Astrocyte (in vitro differentiated cells and primary cell): ENCODE results near the gene TTC22. TPM values are rescaled to one million over a fixed set of nuclear protein-coding genes. Genes with fewer than 3 reads are reported as not detected.

ENCODE experiments used
- DNase-seq: peaks from one replicate; pipeline ENCODE4 v3.0.0-alpha.2; 2010; ENCODE audit warnings: low read depth
- FAIRE-seq: peaks from 2 replicates; lab custom pipeline; 2011; peaks lifted over from hg19 to GRCh38; lab: Jason Lieb, UNC
- H2AFZ ChIP-seq: 2 replicates; pipeline ENCODE4 v1.6.0; 2012; ENCODE audit warnings: low read depth, low read length, inconsistent platforms
- H3K27ac ChIP-seq: 2 replicates; pipeline ENCODE4 v1.5.1; 2011; ENCODE audit warnings: low read depth, low read length, inconsistent platforms
- H3K27me3 ChIP-seq: 2 replicates; pipeline ENCODE4 v1.6.0; 2011; ENCODE audit warnings: low read length, inconsistent platforms; ENCODE audit not compliant: insufficient read depth
- H3K36me3 ChIP-seq: 2 replicates; pipeline ENCODE4 v1.5.1; 2011; ENCODE audit warnings: low read length, inconsistent platforms; ENCODE audit not compliant: insufficient read depth
- H3K4me1 ChIP-seq: 2 replicates; pipeline ENCODE4 v1.5.1; 2011; ENCODE audit warnings: low read length, inconsistent platforms; ENCODE audit not compliant: insufficient read depth
- H3K4me2 ChIP-seq: 2 replicates; pipeline ENCODE4 v1.6.0; 2012; ENCODE audit warnings: low read length, inconsistent platforms
- H3K4me3 ChIP-seq: 2 replicates; pipeline ENCODE4 v1.5.1; 2011; ENCODE audit warnings: low read depth, mild to moderate bottlenecking, low read length, inconsistent platforms; ENCODE audit not compliant: insufficient read depth
- H3K79me2 ChIP-seq: 2 replicates; pipeline ENCODE4 v1.6.0; 2012; ENCODE audit warnings: mild to moderate bottlenecking, low read length, inconsistent platforms; ENCODE audit not compliant: insufficient read depth
- H3K9ac ChIP-seq: 2 replicates; pipeline ENCODE4 v1.6.0; 2012; ENCODE audit warnings: mild to moderate bottlenecking, low read length, inconsistent platforms
- H3K9me3 ChIP-seq: 2 replicates; pipeline ENCODE4 v1.5.1; 2012; ENCODE audit warnings: low read depth, mild to moderate bottlenecking, low read length, inconsistent platforms; ENCODE audit not compliant: insufficient read depth
- H4K20me1 ChIP-seq: 2 replicates; pipeline ENCODE4 v1.6.0; 2012; ENCODE audit warnings: low read length, inconsistent platforms; ENCODE audit not compliant: insufficient read depth
- H3K27ac Mint-ChIP-seq: one replicate; pipeline ENCODE4 v1.8.0; 2021; ENCODE audit warnings: mild to moderate bottlenecking, mixed read lengths; ENCODE audit not compliant: unreplicated experiment
- H3K27me3 Mint-ChIP-seq: one replicate; pipeline ENCODE4 v1.8.0; 2021; ENCODE audit warnings: low read depth, mixed read lengths; ENCODE audit not compliant: unreplicated experiment
- H3K36me3 Mint-ChIP-seq: one replicate; pipeline ENCODE4 v1.8.0; 2021; ENCODE audit warnings: low read depth, mixed read lengths; ENCODE audit not compliant: unreplicated experiment
- H3K4me1 Mint-ChIP-seq: one replicate; pipeline ENCODE4 v1.8.0; 2021; ENCODE audit warnings: low read depth, mixed read lengths; ENCODE audit not compliant: unreplicated experiment
- H3K4me3 Mint-ChIP-seq: one replicate; pipeline ENCODE4 v1.8.0; 2021; ENCODE audit warnings: mild to moderate bottlenecking, moderate library complexity, mixed read lengths; ENCODE audit not compliant: unreplicated experiment
- H3K9me3 Mint-ChIP-seq: one replicate; pipeline ENCODE4 v1.8.0; 2021; ENCODE audit warnings: mild to moderate bottlenecking, mixed read lengths; ENCODE audit not compliant: unreplicated experiment
- CTCF ChIP-seq: IDR thresholded peaks from 2 replicates; pipeline ENCODE4 v1.5.1; 2011; ENCODE audit warnings: low read depth, mild to moderate bottlenecking, inconsistent platforms, low read length, moderate library complexity; ENCODE audit not compliant: insufficient read depth
- EZH2 ChIP-seq: IDR thresholded peaks from 2 replicates; pipeline ENCODE4 v1.6.1; 2012; ENCODE audit warnings: mild to moderate bottlenecking, low read length, inconsistent platforms; ENCODE audit not compliant: insufficient read depth
- total RNA-seq: library from RNA; stranded (reverse); gene quantifications from 2 replicates; pipeline ENCODE4 v1.2.1, GENCODE V29; 2021

Gene TTC22
- total RNA-seq, 1 donor from 2014 or later = not detected

- Histone ChIP-seq H3K4me1 (no peaks in the 10 kb centered on the region), H3K4me2 (no peak overlapping the region), H3K27me3 (peaks cover 6% of the 10 kb centered on the region), H3K9me3 (no peaks in the 10 kb centered on the region), H4K20me1 (no peaks in the 10 kb centered on the region), H3K9ac (no peak overlapping the region), H3K79me2 (no peaks in the 10 kb centered on the region), H3K27ac (no peak overlapping the region), H3K36me3 (no peaks in the 10 kb centered on the region), H2AFZ (no peak overlapping the region), H3K4me3 (no peak overlapping the region)
- Mint-ChIP-seq H3K4me1 (no peaks in the 10 kb centered on the region), H3K27me3 (peaks cover 20% of the 10 kb centered on the region), H3K9me3 (no peaks in the 10 kb centered on the region), H3K4me3 (no peak overlapping the region), H3K27ac (no peak overlapping the region), H3K36me3 (no peaks in the 10 kb centered on the region)
- FAIRE-seq = no peak
- TF ChIP-seq CTCF (no peak), EZH2 (no peak)
- no peak for DNase-seq
Measured at GRCh38 chr1:54816951-54817350, 15.8 kb upstream of the TTC22 start.

- no peak overlapping the region for H3K4me2 ChIP-seq
- no peaks in the 10 kb centered on the region for H3K9me3 ChIP-seq
- H3K27me3 ChIP-seq = peaks cover 6% of the 10 kb centered on the region
- no peaks in the 10 kb centered on the region for H3K9me3 Mint-ChIP-seq
- H3K4me1 ChIP-seq = no peaks in the 10 kb centered on the region
- H3K4me3 ChIP-seq = no peak overlapping the region
- H2AFZ ChIP-seq = no peak overlapping the region
- TF ChIP-seq CTCF = no peak
- no peak for TF ChIP-seq EZH2
- H3K27ac ChIP-seq = no peak overlapping the region
- no peak overlapping the region for H3K9ac ChIP-seq
- no peak overlapping the region for H3K4me3 Mint-ChIP-seq
- H3K27me3 Mint-ChIP-seq = peaks cover 24% of the 10 kb centered on the region
- no peaks in the 10 kb centered on the region for H3K4me1 Mint-ChIP-seq
- H3K27ac Mint-ChIP-seq = no peak overlapping the region
- no peaks in the 10 kb centered on the region for H3K36me3 ChIP-seq
- H3K79me2 ChIP-seq = no peaks in the 10 kb centered on the region
- no peaks in the 10 kb centered on the region for H3K36me3 Mint-ChIP-seq
- DNase-seq (no peak), FAIRE-seq (no peak)
- no peaks in the 10 kb centered on the region for H4K20me1 ChIP-seq
Measured at GRCh38 chr1:54816130-54816529, 15.0 kb upstream of the TTC22 start.

- no peak for TF ChIP-seq EZH2
- no peak for TF ChIP-seq CTCF
- DNase-seq (no peak), FAIRE-seq (no peak)
- Histone ChIP-seq H3K79me2 (no peaks in the 10 kb centered on the region), H3K4me2 (no peak overlapping the region), H3K4me1 (no peaks in the 10 kb centered on the region), H4K20me1 (no peaks in the 10 kb centered on the region), H3K36me3 (no peaks in the 10 kb centered on the region), H3K27me3 (peaks cover 6% of the 10 kb centered on the region), H2AFZ (no peak overlapping the region), H3K27ac (no peak overlapping the region), H3K9ac (no peak overlapping the region), H3K4me3 (no peak overlapping the region), H3K9me3 (no peaks in the 10 kb centered on the region)
- Mint-ChIP-seq H3K27ac (peak overlapping the region; percentile 34), H3K9me3 (no peaks in the 10 kb centered on the region), H3K4me1 (no peaks in the 10 kb centered on the region), H3K27me3 (peaks cover 31% of the 10 kb centered on the region), H3K4me3 (no peak overlapping the region), H3K36me3 (no peaks in the 10 kb centered on the region)
Measured at GRCh38 chr1:54815086-54815876, 14.2 kb upstream of the TTC22 start.
